ENCODE data around the gene CELF4.

- TF ChIP-seq, protein P1, sequence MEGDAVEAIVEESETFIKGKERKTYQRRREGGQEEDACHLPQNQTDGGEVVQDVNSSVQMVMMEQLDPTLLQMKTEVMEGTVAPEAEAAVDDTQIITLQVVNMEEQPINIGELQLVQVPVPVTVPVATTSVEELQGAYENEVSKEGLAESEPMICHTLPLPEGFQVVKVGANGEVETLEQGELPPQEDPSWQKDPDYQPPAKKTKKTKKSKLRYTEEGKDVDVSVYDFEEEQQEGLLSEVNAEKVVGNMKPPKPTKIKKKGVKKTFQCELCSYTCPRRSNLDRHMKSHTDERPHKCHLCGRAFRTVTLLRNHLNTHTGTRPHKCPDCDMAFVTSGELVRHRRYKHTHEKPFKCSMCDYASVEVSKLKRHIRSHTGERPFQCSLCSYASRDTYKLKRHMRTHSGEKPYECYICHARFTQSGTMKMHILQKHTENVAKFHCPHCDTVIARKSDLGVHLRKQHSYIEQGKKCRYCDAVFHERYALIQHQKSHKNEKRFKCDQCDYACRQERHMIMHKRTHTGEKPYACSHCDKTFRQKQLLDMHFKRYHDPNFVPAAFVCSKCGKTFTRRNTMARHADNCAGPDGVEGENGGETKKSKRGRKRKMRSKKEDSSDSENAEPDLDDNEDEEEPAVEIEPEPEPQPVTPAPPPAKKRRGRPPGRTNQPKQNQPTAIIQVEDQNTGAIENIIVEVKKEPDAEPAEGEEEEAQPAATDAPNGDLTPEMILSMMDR (IDR thresholded peaks at IDR 0.05), result no peak
- no peak for TF ChIP-seq POLR2AphosphoS5 (IDR thresholded peaks at IDR 0.05)
Measured at GRCh38 chr18:37566479-37567060, 972 bp upstream of the CELF4 start.

All from breast epithelium (tissue), 3 donors.